Measurements from ENCODE around the gene TEX2. TPM values are rescaled to one million over a fixed set of nuclear protein-coding genes. Genes with fewer than 3 reads are reported as not detected.

Gene TEX2
- total and polyA plus RNA-seq, 2 of the 13 experiments (the other 11 are each of a cell fraction or from before 2014, with no cell fraction given), result 21.4 to 37.7 TPM

GRCh38 chr17:64148699-64149098 is 114.4 kb downstream of the TEX2 start (continued):
- TF ChIP-seq NR2C2 (CRISPR knock-in tag; IDR thresholded peaks at IDR 0.05; ENCODE audit: borderline replicate concordance), result peak; percentile 23; the same call in 1 of the 2 replicates
- no peak for TF ChIP-seq ZMYM2 (CRISPR knock-in tag; IDR thresholded peaks at IDR 0.05)
- TF ChIP-seq ZNF280B (CRISPR knock-in tag; IDR thresholded peaks at IDR 0.05; ENCODE audit: borderline replicate concordance), result no peak
- TF ChIP-seq ZNF281 (CRISPR knock-in tag; IDR thresholded peaks at IDR 0.05; ENCODE audit: borderline replicate concordance), result no peak
- peak in 1 of 2 experiments; percentile 43; a peak in 1 of 4 replicates for TF ChIP-seq POLR2A (IDR thresholded peaks at IDR 0.05; ENCODE audit: insufficient read depth in 1 of 2, low read depth in 2 of 2, low read length in 2 of 2)
- 0 out of 2 replicates have a peak, but pooled peaks have one; percentile 25 for TF ChIP-seq RFXAP (CRISPR knock-in tag; IDR thresholded peaks at IDR 0.05; ENCODE audit: borderline replicate concordance)
- TF ChIP-seq ZNF205 (CRISPR knock-in tag; IDR thresholded peaks at IDR 0.05), result no peak
- no peak for TF ChIP-seq LRRFIP1 (CRISPR knock-in tag; conservative IDR thresholded peaks at IDR 0.05)
- TF ChIP-seq ZBTB7A (CRISPR knock-in tag; IDR thresholded peaks at IDR 0.05), result no peak
- 0 out of 2 replicates have a peak, but pooled peaks have one; percentile 43 for TF ChIP-seq EED (CRISPR knock-in tag; IDR thresholded peaks at IDR 0.05)
- no peak for TF ChIP-seq ATF1 (CRISPR knock-in tag; IDR thresholded peaks at IDR 0.05)
- TF ChIP-seq ZNF329 (CRISPR knock-in tag; IDR thresholded peaks at IDR 0.05; ENCODE audit: low read depth), result no peak
- TF ChIP-seq RBM22 (optimal IDR thresholded peaks at IDR 0.05; ENCODE audit: low read length), result peak; percentile 13
- TF ChIP-seq SOX5 (CRISPR knock-in tag; IDR thresholded peaks at IDR 0.05; ENCODE audit: borderline replicate concordance), result no peak
- TF ChIP-seq ZNF367 (CRISPR knock-in tag; IDR thresholded peaks at IDR 0.05; ENCODE audit: borderline replicate concordance), result no peak
- TF ChIP-seq BCL6 (CRISPR knock-in tag; IDR thresholded peaks at IDR 0.05), result no peak
- no peak for TF ChIP-seq HES4 (CRISPR knock-in tag; IDR thresholded peaks at IDR 0.05; ENCODE audit: borderline replicate concordance)
- no peak for TF ChIP-seq ZNF597 (CRISPR knock-in tag; IDR thresholded peaks at IDR 0.05)
- no peak for TF ChIP-seq ZNF180 (CRISPR knock-in tag; IDR thresholded peaks at IDR 0.05; ENCODE audit: borderline replicate concordance, low read depth)
- no peak for TF ChIP-seq NR1H2 (CRISPR knock-in tag; IDR thresholded peaks at IDR 0.05; ENCODE audit: borderline replicate concordance, low read depth)
- no peak for TF ChIP-seq ZKSCAN5 (CRISPR knock-in tag; IDR thresholded peaks at IDR 0.05)
- TF ChIP-seq SYNCRIP (IDR thresholded peaks at IDR 0.05; ENCODE audit: insufficient read depth, low read depth, low read length), result no peak
- no peak for TF ChIP-seq ZBTB21 (CRISPR knock-in tag; IDR thresholded peaks at IDR 0.05)
- no peak for TF ChIP-seq ARNTL (CRISPR knock-in tag; IDR thresholded peaks at IDR 0.05)
- TF ChIP-seq ZFP36 (IDR thresholded peaks at IDR 0.05; ENCODE audit: borderline replicate concordance, low read depth, low read length, partially characterized antibody), result no peak

All from HepG2 (cell line).